ENCODE results near the gene PRICKLE1. TPM values are rescaled to one million over a fixed set of nuclear protein-coding genes. Genes with fewer than 3 reads are reported as not detected.

The PRICKLE1 gene
- polyA plus RNA-seq, 1 experiment: 36.0 TPM

GRCh38 chr12:42538203-42538602, 51.3 kb downstream of the PRICKLE1 start:
- no peak for DNase-seq (ENCODE audit: low read depth, low spot score)
- TF ChIP-seq CTCF (IDR thresholded peaks at IDR 0.05; ENCODE audit: low read depth, low read length): no peak
- no peak overlapping the region for H3K4me3 ChIP-seq (ENCODE audit: low read depth, low read length)
- H3K9me3 ChIP-seq (ENCODE audit: control insufficient read depth, insufficient read depth, low read length): no peaks in the 10 kb centered on the region
- POLR2A ChIA-PET: no interaction called here
- CTCF ChIA-PET: interaction anchor here (1.8 kb wide), 1 partner anchor 56 kb away, joined by 6 read pairs; no protein-coding TSS in a partner anchor
- no peaks in the 10 kb centered on the region for H3K27me3 ChIP-seq (ENCODE audit: control insufficient read depth, insufficient read depth, low read length)
- no peak overlapping the region for H3K27ac ChIP-seq (ENCODE audit: low read depth, low read length)

GRCh38 chr12:42534184-42534838, 55.2 kb downstream of the PRICKLE1 start:
- H3K4me3 ChIP-seq (ENCODE audit: low read depth, low read length): no peak overlapping the region
- ChIA-PET POLR2A (no interaction called here), CTCF (no interaction called here)
- TF ChIP-seq CTCF (IDR thresholded peaks at IDR 0.05; ENCODE audit: low read depth, low read length): no peak
- no peaks in the 10 kb centered on the region for H3K27me3 ChIP-seq (ENCODE audit: control insufficient read depth, insufficient read depth, low read length)
- DNase-seq (ENCODE audit: low read depth, low spot score): no peak
- no peak overlapping the region for H3K27ac ChIP-seq (ENCODE audit: low read depth, low read length)
- no peaks in the 10 kb centered on the region for H3K9me3 ChIP-seq (ENCODE audit: control insufficient read depth, insufficient read depth, low read length)

GRCh38 chr12:42530284-42530683, 59.3 kb downstream of the PRICKLE1 start:
- CTCF ChIA-PET: interaction anchor here (0.7 kb wide), 1 partner anchor 431 kb away, joined by 3 read pairs; no protein-coding TSS in a partner anchor
- H3K9me3 ChIP-seq (ENCODE audit: control insufficient read depth, insufficient read depth, low read length): no peaks in the 10 kb centered on the region
- H3K27ac ChIP-seq (ENCODE audit: low read depth, low read length): no peak overlapping the region
- H3K4me3 ChIP-seq (ENCODE audit: low read depth, low read length): no peak overlapping the region
- POLR2A ChIA-PET: no interaction called here
- no peak for DNase-seq (ENCODE audit: low read depth, low spot score)
- no peaks in the 10 kb centered on the region for H3K27me3 ChIP-seq (ENCODE audit: control insufficient read depth, insufficient read depth, low read length)
- no peak for TF ChIP-seq CTCF (IDR thresholded peaks at IDR 0.05; ENCODE audit: low read depth, low read length)

GRCh38 chr12:42525444-42525843, 64.1 kb downstream of the PRICKLE1 start:
- no peak for TF ChIP-seq CTCF (IDR thresholded peaks at IDR 0.05; ENCODE audit: low read depth, low read length)
- H3K27me3 ChIP-seq (ENCODE audit: control insufficient read depth, insufficient read depth, low read length): no peaks in the 10 kb centered on the region
- no peak overlapping the region for H3K27ac ChIP-seq (ENCODE audit: low read depth, low read length)
- no peak for DNase-seq (ENCODE audit: low read depth, low spot score)
- ChIA-PET POLR2A (no interaction called here), CTCF (interaction anchor here (0.8 to 1.8 kb wide), 3 partner anchors 12 to 757 kb away, joined by 3 to 4 read pairs (median 3); no protein-coding TSS in a partner anchor)
- no peak overlapping the region for H3K4me3 ChIP-seq (ENCODE audit: low read depth, low read length)
- no peaks in the 10 kb centered on the region for H3K9me3 ChIP-seq (ENCODE audit: control insufficient read depth, insufficient read depth, low read length)

- ChIA-PET POLR2A (no interaction called here), CTCF (interaction anchor here (1.1 kb wide), 1 partner anchor 11 kb away, joined by 3 read pairs; no protein-coding TSS in a partner anchor)
- no peaks in the 10 kb centered on the region for H3K27me3 ChIP-seq (ENCODE audit: control insufficient read depth, insufficient read depth, low read length)
- no peak for TF ChIP-seq CTCF (IDR thresholded peaks at IDR 0.05; ENCODE audit: low read depth, low read length)
- H3K27ac ChIP-seq (ENCODE audit: low read depth, low read length): no peak overlapping the region
- no peak for DNase-seq (ENCODE audit: low read depth, low spot score)
- no peaks in the 10 kb centered on the region for H3K9me3 ChIP-seq (ENCODE audit: control insufficient read depth, insufficient read depth, low read length)
- no peak overlapping the region for H3K4me3 ChIP-seq (ENCODE audit: low read depth, low read length)
Measured at GRCh38 chr12:42524716-42525115, 64.8 kb downstream of the PRICKLE1 start.

Measured in AG04450 (cell line).